SIG-M5 treated with dmso at 0.1 percent for 504 hours (cell line): Measurements from ENCODE around the gene LTBP2.

ENCODE experiments used
- DNase-seq: peaks from one replicate; lab custom pipeline; 2025; ENCODE audit not compliant: unreplicated experiment; lab: John Stamatoyannopoulos, UW

LTBP2 gene

GRCh38 chr14:74613211-74613914 lies 1.3 kb upstream of the LTBP2 start:
- no peak for DNase-seq

GRCh38 chr14:74612350-74613021 lies 449 bp upstream of the LTBP2 start:
- DNase-seq, result peak; percentile 55

DNA sequence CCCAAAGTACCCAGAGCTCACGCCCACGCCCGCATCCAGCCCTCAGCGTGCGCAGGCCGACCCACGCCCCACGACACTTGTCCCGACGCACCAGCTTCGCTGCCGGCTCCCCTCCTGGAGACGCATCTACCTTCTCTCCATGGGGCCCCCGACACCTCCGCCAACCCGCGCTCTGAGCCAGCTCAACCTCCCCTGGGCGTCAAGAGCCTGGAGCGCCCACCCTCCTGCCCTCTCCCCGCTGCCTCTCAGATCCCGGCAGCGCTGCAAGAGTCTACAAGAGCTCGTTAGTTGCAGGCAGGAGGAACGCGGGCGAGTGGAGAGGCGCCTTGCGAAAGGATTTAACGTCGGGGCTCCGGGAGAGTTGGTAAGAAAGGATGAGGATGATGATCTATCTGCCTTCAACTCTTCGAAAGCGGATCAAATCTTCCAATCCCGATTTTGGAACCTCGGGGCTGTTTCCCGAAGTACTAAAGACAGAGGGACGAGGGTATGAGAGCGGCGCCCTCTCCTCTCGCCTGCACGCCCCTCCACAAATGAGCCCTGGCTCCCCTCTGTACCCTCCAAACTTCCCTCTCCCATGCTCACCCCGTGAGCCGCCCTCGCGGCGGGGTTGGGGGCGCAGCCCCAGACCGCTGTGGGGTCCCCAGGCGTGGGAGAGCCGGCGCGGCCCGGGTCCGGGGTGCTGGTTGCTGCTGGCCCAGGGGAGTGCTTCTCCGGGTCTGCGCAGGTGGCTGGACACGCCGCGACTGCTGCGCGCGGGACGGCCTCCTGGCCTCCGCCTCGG lies 979 bp downstream of the LTBP2 start:
- no peak for DNase-seq

DNA sequence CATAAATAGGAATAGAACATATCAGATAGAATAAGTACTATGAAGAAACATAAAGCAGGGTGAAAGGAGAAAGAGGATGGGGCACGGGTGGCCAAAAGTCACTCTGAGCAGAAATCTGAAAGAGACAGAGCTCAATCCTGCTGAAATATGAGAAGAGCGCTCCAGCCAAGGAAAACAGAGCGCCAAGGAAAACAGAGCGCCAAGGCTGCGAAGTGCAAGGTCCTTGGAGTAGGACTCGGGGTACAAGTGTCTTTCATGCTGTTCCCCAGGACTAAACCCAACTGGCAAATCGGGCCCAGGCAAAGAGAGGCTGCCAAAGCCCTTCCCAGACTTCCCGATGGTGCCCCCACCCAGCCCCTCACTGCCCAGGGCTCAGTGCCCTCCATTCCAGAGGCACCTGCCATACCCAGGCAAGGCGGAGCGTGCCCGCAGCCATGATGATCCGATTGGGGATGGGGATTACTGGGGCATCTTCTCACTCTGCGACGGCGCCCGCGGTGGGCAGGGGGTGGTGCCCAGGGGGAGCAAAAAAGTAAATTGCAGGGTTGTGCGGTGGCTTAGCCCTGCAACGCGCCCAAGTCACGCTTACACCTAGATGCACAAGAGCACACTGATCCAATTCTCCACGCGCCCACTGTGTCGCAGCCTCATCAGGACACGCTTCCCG lies 1.7 kb downstream of the LTBP2 start:
- DNase-seq, result no peak

GRCh38 chr14:74609721-74610120 lies 2.3 kb downstream of the LTBP2 start:
- DNase-seq, result no peak

GRCh38 chr14:74608959-74609611 lies 3.0 kb downstream of the LTBP2 start:
- peak; percentile 69 for DNase-seq

GRCh38 chr14:74606727-74607126 lies 5.3 kb downstream of the LTBP2 start:
- no peak for DNase-seq

- DNase-seq, result no peak
These were observed 6.4 kb downstream of the LTBP2 start for GRCh38 chr14:74605531-74606223.

DNA sequence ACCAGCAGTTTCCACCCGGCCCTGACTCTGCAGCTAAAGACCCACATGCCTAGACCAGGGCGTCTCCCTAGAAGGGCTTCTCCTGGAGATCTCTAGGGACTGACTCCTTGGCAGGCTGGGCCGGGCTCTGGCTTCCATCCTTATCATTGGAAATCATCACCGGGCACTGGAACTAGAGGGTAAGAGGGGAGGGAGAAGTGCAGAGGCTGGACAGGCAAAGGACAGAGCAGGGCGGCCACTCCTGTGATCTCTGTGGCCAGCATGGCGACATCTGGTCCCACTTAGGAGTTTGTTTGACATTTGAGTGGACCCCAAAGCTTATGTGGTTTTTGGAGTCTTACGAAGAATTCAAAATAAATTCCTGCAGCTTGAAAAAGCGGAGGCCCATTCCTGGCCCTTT lies 7.1 kb downstream of the LTBP2 start:
- DNase-seq, result no peak

DNA sequence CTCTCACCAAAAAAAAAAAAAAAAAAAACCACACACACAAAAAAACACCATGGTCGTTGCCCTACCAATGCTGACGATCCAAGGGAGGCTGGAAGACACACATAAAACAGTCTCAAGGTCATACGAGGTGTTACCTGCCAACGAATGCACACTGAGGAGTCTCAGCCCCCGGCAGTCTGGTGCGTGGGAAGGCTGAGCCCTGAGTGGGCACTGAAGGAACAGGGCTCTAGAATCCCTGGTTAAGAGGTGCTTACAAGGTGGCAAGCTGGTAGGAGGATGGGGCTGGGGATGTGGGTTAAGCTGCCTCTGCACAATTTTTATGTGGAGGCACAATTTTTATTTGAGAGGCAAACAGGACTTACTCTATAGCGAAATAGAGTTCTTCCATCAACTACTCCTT lies 7.9 kb downstream of the LTBP2 start:
- DNase-seq, result no peak

- no peak for DNase-seq
These were observed 10.1 kb downstream of the LTBP2 start for GRCh38 chr14:74601982-74602381.

- DNase-seq, result no peak
These were observed 12.1 kb downstream of the LTBP2 start for GRCh38 chr14:74599946-74600345.

DNA sequence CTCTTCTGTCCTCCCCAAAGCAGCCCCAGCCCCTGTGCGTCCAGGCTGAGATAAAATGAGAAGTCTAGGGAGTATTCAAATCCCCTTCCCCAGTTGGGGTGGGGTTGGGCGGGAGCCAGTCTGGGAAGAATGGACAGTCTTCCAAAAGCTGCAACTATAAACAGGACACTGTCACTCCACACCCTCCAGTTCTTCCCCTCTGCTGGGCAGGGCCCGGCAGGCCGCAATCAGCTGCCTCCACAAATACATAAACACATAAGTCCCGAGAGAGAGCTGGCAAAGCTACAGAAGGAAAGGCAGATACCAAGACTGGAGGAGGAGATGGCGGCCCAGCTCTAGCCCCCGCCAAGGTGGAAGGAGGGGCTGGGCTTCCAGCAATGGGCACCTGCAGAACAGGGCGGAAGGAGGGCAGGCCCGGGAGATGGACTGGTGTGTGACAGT lies 12.7 kb downstream of the LTBP2 start:
- DNase-seq, result no peak

GRCh38 chr14:74596741-74597450 lies 15.1 kb downstream of the LTBP2 start:
- no peak for DNase-seq

DNA sequence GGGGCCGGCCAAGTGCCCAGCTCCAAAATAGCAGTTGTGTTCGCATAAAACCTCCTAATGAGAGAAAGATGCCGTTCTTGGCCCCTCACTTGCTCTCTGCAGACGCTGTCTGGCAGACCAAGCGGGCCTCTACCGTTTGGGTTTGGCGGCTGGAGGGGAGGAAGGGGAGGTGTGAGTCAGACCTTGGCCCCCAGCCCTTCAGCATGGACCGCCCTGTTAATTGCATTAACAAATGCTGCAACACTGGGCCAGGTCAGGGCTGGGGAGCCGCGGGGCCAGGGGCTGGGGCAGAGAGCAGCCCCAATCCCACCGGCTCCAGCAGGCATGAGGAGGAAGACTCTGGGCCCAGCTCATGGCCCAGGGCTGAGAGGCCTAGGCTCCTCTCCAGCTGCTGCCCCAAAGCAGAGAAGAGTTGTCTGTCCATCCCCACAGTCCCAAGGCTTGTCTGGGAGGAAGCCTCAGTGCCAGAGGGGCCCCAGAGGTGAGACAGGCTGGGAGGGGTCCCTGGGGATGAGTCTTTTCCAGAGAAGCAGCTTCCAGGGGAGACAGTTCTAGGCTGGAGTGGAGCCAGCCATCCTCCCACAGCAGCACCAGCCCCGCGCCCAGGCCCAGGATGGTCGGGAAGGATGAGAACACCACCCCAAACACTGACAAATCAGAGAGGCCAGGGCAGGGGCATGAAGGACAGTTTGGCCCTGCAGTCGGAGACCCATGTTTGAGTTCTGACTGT lies 16.9 kb downstream of the LTBP2 start:
- DNase-seq, result no peak

DNA sequence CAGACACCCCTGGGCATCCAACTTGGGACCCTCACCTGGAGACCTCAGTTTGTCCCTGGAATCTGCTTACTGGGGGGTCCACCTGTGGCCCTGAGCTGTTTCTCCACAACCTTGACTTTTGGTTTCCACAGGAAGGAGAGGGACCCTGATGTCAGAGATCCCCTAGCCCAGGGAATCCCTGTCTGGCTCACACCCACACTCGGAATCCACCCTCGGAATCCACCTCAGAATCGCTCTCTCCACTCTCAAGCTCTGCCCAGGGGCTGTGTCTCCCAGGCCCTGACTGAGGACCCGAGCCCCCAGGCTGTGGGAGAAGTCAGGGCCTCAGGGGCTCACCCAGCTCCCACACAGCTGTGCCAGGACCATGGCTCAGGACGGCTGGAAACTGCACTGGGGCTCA lies 17.4 kb downstream of the LTBP2 start:
- DNase-seq, result no peak

DNA sequence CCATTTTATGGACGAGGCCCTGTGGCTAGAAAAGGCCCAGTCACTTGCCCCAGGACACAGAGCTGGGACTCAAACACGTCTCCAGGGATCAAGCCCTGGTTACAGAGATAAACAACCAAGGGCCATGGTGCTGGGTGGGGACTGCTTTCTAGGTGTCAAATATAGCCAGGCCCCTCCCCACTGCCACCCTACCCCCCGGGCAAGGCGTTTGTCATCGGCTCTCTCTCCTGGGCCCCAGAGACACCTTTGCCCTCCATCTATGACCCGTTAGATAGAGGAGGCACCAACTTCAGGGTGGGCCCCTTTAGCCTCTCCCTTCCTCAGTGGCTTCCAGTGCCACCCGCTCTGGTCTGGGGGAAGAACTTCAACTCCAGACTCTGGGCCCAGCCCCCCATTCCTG lies 18.0 kb downstream of the LTBP2 start:
- DNase-seq, result no peak

GRCh38 chr14:74593241-74593953 lies 18.6 kb downstream of the LTBP2 start:
- DNase-seq, result no peak
